IPS DF 4.7 (cell line): ENCODE results near the gene COLEC12.
"Not testable (repeated sequence)": the region's sequence is repeated elsewhere in the genome, so short reads cannot be mapped to it uniquely, and the experiment has no call there.

Source experiments
- DNase-seq: peaks from one replicate; pipeline ENCODE4 v3.0.0-alpha.2; 2013; ENCODE audit warnings: low spot score; ENCODE audit errors: extremely low read depth

The COLEC12 gene

DNA sequence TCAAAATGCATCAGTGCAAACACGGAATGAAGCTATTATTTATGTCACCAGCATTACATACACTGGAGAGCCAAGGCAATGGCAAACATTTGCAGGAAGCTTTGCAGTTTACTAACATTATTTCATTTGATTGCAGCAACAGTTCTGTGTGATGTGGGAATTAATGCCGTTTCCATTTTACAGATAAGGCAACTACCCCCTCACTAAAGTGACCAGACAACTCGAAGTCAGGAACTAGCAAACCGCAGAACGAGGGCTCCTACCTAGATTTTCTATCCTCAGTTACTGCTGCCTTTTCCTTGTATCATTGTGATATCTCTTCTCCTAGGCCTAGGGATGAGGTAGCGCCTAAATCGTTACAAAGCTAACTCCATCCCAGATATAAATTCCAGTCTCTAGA, 85.5 kb downstream of the COLEC12 start:
- DNase-seq: no peak

DNA sequence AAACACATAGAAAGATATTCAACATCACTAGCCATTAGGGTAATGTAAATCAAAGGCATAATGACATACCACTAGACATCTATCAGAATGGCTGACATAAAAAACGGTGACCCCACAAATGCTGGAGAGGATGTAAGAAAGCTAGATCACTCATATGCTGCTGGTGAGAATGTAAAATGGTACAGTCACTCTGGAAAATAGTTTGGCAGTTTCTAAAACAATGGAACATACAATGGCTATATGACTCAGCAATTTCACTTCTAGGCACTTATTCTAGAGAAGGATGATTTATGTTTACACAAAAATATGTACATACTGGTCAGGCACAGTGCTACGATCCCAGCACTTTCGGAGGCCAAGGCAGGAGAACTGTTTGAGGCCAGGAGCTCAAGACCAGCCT, 87.3 kb downstream of the COLEC12 start:
- DNase-seq: no peak

DNA sequence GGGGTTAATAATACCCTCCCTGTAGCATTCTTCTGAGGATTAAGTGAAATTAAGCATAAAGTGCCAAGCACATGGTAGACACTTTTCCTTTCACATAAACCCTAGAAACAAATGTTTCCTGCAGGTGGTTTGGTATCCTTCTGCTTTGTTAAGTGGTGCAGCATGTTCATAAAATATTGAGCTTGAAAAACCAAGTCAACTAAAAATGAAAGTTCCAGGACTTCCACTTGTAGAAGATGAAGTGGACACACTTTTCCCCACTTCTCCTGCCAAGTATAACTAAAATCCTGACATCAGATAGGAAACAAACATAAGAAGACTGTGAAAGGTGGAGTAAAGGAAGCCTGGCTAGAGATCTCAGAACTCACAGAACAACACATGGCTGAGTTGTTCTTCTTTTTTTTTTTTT, 90.5 kb downstream of the COLEC12 start:
- DNase-seq: no peak

DNA sequence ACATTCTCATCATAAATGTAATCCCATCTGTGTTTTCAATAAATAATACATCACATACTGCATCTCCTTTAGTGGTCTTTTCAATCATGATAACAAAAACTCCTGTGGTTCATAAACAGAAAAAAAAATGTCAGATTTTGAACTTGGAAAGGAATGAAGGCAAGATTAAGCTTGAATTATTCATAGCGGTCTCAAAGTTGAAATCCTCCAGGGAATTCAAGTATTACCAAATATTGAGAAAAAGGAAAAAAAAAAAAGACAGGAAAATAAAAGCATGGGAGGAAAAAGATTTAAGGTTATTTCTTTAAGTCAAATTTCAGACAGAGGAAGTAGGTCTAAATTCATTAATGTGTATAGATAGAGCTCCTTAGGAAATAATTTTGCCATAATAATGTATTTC, 92.1 kb downstream of the COLEC12 start:
- DNase-seq: no peak

DNA sequence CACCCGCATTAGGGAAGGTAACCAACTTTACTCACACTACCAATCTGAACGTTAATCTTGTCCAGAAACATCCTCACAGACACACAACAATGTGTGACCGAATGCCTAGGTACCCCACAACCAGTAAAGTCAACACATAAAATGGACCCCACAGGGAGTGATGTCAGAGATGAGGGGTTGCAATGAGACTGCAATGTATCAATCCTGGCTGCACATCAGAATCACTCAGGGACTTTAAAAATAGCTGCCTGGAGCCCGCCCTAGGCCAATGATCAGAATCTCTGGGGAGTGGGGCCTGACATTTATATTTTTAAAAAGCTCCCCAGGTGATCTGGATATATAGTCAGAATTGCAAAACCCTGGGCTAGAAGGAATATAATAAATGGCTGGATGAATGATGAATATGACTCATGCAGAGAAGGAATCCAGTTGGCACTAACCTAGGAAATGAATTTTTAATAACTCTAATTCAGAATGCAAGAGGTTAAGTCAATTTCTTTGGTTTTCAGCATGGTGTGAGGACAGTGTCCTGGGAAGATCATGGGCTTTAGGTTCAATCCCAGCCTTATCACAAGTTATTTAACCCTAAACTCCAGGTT, 92.8 kb downstream of the COLEC12 start:
- DNase-seq: no peak

DNA sequence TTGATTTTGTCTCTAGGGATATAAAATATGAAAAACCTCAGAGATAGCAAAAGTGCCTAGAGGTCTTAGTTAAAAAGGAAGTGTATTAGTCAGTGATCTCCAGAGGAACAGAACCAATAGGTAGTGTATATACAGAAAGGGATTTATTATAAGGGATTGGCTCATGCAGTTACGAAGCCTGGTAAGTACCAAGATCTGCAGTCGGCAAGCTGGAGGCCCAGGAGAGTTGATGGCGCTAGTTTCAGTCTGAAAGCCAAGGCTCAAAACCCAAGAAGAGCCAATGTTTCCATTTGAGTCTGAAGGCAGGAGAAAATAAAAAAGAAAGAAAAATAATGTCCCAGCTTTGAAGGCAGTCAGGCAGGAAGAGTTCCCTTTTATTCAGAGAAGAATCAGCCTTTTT, 93.3 kb downstream of the COLEC12 start:
- no peak for DNase-seq

DNA sequence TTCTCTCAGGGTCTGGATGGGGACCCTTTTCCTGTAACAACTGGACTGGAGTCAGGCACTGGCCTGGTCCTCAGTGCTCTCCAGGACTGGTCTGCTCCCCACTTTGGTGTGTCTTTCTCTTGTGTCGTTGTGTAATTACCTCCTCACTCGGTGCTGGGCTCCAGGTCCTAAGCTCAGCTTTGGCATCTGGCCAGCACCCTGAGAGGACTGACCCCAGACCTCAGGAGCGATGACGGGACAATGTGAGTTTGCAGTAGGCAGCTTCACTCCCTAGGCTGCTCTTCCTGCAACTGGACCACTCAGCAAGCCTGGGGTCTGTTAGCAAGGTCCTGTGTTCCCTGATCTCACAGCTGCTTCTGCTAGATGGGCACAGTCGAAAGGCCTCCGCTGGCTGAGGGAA, 93.8 kb downstream of the COLEC12 start:
- no peak for DNase-seq

DNA sequence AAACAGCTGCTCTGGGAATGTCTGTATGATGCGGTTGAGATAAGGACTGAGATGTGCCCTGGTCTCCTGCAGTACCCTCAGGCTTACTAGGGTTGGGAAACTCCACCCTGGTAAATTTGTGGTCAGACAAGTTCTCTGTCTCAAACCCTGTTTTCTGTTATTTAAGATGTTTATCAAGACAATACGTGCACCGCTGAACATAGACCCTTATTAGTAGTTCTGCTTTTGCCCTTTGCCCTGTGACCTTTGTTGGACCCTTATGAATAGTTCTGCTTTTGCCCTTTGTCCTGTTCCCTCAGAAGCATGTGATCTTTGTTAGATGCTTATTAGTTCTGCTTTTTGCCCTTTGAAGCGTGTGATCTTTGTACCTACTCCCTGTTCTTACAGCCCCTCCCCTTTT, 95.5 kb downstream of the COLEC12 start:
- not testable (repeated sequence) for DNase-seq

DNA sequence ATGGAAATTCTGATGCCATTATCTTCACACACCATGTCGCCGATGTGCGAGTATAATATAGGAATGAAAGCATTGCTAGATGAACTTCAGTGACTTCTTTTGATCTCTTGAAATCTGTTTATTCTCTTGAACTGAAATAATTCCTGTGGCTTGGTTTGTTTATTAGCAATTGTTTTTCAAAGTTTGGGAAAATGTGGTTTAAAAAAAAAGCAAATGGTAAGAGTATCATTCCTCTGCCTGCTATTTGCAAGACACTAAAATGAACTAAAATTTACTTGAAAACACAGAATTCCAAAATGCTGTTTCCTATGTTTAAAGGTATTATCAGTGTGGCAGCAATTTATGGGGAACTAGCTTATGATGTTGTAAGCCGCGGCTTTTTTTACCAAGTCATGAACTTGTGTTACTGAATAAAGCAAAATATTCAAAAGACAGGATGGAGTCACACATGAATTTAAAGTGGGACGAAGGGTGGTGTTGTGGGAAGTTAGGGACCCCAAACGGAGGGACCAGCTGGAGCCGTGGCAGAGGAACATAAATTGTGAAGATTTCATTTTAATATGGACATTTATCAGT, 96.4 kb downstream of the COLEC12 start:
- DNase-seq: no peak

DNA sequence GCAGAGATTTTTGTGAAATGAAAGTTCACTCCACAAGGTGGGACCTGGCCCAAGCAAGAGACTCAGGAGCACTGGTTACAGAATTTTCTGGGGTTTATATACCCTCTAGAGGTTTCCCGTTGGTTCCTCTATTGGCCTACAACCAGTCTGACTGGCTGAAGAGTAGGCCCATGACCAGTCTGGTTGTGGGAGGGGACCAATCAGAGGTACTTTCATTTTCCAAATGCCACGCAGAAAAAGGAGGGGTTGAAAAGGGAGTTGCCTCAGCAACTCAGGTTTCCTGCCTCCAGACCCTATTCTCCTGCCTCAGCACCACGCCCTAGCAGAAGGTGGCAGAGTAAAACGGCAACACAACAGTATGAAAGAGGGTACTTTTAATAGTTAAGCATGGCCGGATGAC, 98.4 kb downstream of the COLEC12 start:
- DNase-seq: no peak

DNA sequence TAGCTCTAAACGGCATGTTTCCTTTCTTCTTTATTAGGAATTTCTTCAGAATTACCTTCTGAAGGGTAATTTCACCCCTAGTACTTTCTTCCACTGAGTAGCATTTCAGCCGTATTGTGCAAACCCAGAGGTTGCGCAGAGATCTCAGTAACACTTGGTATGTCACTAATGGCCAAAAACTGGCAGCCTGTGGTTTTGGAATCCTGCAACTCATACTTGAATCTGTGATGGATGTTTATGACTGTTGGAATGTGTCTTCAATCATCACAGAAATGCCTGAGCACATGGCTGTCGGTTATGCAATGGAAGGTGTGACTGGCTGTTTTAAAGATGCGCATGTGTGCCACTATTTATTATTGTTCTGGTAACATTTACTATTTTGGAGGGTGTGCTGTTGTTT, 100.0 kb downstream of the COLEC12 start:
- no peak for DNase-seq

DNA sequence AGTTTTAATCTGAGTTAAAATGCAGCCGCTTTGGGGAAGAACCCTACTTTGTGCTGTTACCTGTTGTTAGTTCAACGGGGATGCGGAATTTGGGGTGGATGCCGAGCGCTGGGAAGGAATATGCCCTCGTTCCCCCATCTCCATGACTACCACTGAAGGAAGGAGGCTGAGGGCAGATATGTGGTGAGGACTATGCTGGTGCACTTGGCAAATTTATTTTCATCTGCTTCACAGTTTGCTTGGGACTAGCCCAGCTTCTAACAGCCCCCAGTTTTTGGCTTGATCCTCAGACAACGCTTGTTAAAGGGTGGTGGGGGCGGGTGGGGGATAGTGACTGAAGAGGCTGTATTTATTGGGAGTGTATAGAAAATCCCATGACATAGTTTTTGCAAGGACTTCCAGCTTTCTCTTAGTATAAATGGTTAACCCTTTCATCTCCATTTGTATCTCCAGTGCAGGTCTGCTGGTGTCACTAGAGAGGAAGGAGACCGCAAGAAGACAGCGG, 100.8 kb downstream of the COLEC12 start:
- no peak for DNase-seq

DNA sequence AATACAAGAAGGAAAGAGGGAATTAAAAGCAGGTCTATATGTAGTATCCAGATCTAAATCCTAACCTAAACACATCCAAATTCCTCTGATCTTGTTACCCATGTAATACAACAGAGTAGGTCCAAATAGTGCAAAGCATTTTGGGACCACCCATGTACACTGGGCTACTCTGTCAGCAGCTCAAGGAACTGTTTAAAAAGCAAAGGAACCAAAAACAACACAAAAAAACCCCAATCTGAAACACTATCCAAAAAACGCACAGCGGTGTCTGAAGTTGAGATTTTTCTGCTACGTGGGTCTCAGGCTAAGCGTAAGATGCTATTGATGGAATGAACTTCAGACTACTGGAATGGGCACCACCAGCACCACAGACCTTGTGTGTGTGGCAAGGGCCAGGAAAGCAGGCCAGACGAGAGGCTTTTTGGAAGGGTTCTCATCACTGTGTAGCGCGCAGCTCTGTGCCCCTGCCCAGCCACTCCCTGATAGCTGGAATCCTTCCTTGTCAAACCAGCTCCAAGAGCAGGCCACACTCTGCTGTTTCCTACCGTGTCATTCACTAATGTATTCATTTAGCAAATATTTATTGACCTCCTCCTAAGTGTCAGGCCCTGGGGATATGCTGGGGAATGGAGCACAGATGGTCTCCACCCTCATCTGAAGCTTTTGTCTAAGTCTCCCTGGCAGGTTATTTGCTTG, 101.4 kb downstream of the COLEC12 start:
- DNase-seq: no peak

DNA sequence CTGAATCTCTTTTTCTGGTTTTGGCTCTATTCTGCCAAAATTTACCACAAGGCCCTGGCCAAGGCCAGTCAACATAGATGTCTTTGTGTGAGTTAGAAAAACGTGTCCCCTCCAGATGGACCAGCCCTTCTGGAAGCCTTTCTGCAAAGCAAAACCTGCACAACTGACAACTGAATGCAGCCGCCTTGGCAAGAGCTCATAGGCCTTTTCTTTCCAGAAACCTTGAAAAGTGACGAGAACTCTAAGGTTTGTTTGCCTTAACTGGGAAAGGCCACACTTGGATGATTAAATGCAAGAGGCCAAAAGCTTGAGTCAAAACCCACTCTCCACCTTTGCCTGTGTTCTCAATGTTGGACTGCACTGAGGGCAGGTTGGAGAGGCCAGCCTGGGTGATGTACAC, 103.9 kb downstream of the COLEC12 start:
- DNase-seq: no peak

DNA sequence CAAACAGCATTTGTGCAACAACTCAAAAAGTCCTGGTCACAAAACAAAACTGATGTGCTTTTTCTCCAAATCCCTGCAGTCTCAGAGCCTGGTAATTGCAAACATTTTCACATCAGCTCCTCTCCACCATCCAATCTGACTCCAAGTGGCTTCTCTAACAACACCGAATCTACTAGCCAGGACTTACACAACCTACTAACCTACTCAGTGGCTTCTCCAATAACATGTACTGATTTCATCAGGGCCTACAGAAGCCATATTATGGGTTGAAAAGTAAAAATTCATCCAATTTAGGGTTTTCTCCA, 104.3 kb downstream of the COLEC12 start:
- no peak for DNase-seq

DNA sequence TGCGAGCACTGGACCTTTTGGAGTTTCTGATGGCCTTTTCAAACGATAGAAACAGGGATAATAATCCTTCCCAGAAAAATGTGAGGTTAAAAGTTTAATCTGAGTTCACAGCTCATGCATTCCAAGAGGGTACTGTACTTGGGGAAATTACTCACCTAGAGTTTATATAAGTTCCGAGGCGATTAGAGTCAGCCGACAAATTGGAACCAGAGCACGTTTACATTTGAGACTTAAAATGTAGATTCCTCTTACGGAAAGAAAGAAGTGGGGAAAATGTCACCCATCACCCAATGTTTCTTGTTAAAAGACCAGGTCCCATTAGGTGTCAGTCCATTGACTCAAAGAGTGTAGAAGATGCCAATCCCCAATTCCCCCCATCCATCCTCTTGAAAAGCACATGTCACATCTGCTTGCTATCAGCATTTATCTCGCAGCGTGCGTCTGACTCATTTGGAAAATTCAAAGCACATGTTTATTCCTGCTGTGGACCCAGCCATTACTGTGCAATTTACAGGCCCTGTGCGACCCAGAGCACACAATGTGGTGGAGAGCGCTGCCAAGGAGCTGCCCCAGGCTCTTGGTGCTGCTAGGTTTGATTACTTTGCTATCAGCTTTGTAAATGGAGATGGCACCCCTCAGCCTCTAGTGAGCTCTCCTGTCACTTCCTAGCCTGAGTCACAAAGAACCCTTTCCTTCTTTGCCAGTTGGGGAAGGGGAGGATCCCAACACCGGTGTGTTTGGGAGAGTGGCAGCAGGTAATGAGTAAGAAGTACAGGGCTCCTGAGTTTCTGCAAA, 104.8 kb downstream of the COLEC12 start:
- no peak for DNase-seq

DNA sequence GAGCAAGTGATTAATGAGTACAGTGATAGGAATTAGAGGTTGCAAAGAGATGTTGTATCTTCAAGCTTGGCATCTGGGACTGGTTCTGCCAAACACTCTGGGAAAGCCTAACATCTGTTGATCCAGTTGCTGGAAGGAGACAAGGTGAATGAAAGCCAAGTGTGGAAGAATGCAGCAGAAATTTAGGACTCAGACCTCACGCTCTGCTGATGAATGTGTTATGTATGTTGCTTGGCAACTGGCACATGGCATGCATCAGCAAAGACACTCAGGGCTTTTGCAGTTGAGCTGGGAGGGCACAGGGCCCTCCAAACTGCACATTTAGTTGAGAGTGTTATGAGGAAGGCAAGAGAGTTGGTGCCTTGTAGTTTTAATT, 105.5 kb downstream of the COLEC12 start:
- DNase-seq: no peak

DNA sequence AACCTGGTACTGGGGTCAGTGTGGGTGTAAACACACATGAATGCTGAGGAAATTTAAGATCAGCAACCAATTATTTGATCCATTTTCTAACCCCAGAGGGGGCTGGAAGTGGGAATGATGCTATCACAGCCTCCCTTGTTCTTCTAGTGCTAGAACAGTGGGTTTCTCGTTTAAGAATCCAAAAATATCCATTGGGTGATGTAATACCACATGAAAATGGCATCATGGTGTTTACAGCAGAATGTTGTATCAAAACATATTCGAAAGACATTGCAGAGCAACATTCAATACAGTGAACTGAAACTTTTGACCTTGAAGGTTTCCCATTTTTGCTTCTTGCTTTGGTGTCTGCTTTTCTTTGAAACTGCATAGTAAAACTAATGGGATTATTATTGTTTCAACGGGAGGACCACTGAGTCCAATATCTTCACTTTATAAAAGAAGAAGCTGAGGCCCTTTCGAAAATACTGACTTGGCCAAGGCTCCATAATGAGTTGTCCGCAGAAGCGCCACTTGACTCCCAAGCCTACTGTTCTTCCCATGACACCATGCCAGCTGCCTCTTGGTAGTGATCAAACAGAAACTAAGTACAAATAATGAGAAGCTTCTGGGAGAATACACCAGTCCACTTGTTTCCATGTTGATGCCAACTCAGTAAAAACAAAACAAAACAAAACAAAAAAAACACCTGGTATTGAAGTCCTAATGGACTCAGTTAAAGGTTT, 106.1 kb downstream of the COLEC12 start:
- DNase-seq: no peak

DNA sequence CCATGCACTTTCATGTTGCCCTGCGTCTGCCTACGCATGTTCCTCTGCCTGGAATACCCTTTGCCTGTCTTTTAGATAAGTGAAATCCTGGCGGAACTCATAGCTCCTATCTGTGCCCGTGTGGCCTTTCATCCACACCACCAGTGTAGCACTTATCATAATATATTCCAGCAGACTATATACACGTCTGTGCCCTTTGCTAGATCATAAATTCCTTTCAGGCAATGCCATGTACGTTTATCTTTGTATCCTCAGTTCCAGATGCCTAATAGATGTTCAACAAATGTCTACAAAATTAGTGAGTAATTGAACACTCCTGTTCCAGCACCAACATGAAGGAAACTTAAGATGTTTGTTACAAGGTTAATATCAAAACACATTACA, 106.9 kb downstream of the COLEC12 start:
- no peak for DNase-seq

DNA sequence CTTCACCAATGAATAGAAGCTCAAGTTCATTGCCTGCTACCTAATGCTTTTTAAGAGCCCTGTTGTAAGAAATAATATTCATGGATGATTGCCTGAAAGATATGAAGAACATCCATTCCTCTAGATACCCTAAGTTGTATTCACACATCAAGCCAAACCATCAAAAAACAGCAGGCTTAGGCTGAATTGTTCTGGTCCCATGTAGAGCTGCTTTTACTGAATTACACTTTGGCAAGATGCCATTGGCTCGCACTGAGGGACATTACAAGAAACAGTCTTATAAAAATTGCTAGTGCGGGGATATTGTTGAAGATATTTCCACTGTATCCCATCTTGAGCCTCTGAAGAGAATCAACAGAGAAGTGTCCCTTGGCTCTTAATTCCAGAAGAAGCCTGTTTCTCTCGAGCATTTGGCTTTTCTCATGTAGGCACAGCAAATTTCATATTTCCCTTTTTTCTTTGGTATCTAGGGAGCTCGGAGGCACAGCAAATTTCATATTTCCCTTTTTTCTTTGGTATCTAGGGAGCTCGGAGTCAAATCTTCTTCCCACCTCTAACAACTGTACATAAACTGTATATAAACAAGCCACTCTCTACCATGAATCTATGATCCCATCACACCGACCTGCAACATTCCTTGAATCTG, 107.5 kb downstream of the COLEC12 start:
- no peak for DNase-seq

DNA sequence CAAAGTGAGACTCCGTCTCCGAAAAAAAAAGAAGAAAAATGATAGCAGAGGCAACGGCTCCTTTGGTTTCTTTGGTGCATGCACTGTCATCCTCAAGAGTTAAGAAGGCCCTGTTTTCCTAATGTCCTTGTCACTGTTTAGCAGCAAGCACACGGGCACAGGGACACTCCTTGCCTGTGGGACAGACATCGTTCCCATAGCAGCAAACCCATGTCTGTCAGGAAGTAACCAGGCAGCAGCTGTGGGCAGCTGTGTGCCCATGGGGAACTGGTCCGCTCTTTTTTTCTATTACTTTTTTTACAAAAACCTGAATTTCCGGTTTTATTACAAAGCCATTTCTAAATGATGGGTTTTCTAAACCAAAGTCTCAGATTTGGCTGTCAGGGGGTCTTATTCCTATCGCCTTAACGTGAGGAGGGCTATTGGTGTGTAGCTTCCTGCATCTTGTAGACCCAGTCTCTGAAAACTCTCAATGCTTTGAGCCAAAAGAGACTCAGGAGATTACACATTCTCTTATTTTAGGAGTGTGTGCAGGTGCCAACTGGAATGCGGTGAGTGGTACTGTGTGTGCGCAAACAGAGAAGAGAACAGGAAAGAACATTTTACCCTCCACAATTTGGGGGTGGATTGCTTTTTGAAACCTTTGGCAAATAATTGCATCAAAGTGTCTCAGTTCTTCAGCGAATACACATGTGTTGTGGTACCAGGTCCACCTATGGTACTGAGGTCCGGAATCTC, 109.6 kb downstream of the COLEC12 start:
- no peak for DNase-seq
